GM19452 (cell line): ENCODE data around the gene PON3.
A peak's percentile ranks its signal among the peaks of the same experiment; 100 is the strongest.

Experiments
- ATAC-seq: cut with Tn5 transposase; IDR thresholded peaks from one replicate; pipeline ENCODE4 v1.9.1; 2021; ENCODE audit not compliant: unreplicated experiment

Gene PON3

GRCh38 chr7:95396136-95397032, at the start of gene PON3:
TSS of gene PON3 (minus strand) at chr7:95396375. CDS start at chr7:95396350, 25 bp downstream.
- no peak for ATAC-seq

DNA sequence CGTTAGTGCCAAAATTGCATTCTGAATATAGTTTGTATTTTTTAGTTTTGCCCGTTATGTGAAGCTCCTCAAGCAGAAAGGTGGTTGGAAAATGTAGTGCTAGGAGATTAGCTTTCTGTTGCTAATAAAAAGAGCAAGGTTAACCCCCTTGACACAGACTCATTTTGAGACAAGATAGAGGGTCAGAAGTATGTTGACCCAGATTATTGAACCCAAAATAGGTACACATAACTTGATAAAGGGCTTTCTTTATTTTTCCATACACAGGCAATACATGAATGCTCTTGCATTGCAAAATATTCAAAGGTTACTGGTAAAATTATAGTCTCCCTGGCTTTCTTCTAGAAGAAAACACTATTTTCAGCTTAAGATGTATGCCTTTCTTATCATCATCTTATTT, 48.6 kb upstream of the PON3 start:
- ATAC-seq = no peak

- ATAC-seq = no peak
These were observed 45.1 kb upstream of the PON3 start for GRCh38 chr7:95441042-95441823.

GRCh38 chr7:95440394-95441038, 44.3 kb upstream of the PON3 start:
- ATAC-seq = no peak

GRCh38 chr7:95436407-95436806, 40.2 kb upstream of the PON3 start:
- no peak for ATAC-seq

- peak; percentile 5 for ATAC-seq
These were observed 39.2 kb upstream of the PON3 start for GRCh38 chr7:95435422-95435780.

DNA sequence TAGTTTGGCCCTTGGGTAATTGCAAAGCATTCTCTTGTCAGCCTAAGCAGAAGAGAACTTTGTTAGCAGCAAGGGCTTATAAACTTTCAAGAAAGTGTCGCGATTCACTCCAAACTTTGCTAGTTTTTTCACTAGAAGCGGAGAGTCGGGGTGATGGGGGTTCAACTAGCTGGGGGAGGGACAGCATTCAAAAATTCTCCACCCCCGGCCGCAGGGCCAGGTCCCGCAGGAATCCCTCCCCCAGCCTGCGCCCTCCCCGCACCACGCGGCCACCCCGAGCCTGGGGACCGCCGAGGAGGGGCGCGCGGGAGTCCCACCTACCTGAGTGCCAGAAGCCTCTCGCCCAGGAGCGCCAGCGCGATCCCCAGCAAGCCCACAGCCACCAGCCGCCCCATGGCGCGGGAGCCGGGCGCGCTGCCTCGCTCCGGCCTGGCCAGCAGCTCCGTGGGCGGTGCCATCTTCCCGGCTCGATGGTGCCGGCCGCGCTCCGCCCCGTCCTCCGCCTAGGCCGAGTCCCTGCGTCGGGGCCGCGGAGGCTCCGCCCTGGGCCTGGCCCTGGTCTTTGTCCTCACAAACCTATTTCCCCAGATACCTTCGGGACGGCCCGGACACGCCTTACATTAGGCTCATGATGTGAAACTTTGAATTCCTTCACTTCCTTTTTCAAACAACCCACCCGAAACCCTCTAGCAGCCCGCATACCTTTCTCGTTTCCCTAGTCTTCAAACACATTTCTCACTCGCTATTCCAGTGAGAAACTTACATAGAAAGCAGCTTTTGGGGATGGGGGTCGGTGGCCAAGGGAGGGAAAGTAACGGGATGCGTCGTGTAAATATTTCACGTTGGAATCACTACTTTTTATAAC, 38.6 kb upstream of the PON3 start, which contains the start of gene PON2:
Gene PON2, minus strand, starts transcription at position 472 of the 865 bp plus-strand sequence. Its CDS starts 77 bp downstream, at position 395.
- ATAC-seq = peak; percentile 98

DNA sequence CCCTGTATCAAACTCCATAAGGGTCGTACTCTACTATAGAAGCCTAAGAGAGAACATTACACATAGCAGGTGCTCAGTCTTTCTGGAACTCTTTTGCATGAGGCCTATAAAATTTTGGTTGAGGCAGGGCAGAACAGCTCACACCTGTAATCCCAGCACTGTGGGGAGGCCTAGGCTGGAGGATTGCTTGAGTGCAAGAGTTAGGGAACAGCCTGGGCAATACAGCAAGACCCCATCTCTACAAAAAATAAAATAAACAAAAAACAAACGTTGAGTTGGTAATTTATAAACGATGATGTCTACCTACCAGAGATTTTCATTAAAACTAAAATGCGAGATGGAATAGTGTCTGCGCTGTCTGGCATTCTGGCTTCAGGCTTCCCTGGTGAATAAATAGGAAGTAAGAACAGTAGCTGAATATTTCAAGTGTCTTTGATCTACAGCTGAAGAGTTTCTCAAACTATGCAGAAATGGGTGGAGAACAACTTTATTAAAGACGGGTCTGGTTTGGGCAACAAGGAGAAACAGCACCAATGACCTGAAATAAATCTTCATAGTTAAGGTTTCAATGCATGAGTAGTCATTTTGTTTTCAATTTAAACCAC, 37.9 kb upstream of the PON3 start:
- ATAC-seq = no peak

GRCh38 chr7:95433129-95433528, 37.0 kb upstream of the PON3 start:
- ATAC-seq = no peak

- ATAC-seq = no peak
These were observed 36.4 kb upstream of the PON3 start for GRCh38 chr7:95432606-95433005.

GRCh38 chr7:95430864-95431263, 34.7 kb upstream of the PON3 start:
- ATAC-seq = no peak

- ATAC-seq = no peak
These were observed 33.2 kb upstream of the PON3 start for GRCh38 chr7:95429241-95429990.

- no peak for ATAC-seq
These were observed 31.8 kb upstream of the PON3 start for GRCh38 chr7:95427914-95428516.

GRCh38 chr7:95427166-95427565, 31.0 kb upstream of the PON3 start:
- ATAC-seq = no peak

GRCh38 chr7:95425694-95426093, 29.5 kb upstream of the PON3 start:
- ATAC-seq = no peak

DNA sequence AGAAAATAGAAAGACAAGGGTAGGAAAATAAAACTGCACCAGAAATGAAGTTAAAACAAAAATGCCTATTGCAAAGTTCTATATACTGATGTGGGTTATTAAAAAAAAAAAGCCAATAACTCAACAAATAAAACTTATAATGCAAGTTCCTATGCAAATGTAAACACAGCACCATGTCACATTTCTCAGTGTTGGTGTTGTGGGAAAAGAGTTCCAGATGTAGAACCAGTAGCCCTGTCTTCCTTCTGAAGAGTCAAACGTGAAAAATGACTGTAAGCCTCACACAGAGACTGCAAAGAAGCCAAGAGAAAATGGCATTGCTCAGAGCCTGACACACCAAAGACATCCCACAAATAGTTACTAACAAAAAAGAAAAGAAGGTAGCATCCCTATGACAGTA, 28.5 kb upstream of the PON3 start:
- ATAC-seq = no peak

GRCh38 chr7:95421847-95422444, 25.8 kb upstream of the PON3 start:
- no peak for ATAC-seq

DNA sequence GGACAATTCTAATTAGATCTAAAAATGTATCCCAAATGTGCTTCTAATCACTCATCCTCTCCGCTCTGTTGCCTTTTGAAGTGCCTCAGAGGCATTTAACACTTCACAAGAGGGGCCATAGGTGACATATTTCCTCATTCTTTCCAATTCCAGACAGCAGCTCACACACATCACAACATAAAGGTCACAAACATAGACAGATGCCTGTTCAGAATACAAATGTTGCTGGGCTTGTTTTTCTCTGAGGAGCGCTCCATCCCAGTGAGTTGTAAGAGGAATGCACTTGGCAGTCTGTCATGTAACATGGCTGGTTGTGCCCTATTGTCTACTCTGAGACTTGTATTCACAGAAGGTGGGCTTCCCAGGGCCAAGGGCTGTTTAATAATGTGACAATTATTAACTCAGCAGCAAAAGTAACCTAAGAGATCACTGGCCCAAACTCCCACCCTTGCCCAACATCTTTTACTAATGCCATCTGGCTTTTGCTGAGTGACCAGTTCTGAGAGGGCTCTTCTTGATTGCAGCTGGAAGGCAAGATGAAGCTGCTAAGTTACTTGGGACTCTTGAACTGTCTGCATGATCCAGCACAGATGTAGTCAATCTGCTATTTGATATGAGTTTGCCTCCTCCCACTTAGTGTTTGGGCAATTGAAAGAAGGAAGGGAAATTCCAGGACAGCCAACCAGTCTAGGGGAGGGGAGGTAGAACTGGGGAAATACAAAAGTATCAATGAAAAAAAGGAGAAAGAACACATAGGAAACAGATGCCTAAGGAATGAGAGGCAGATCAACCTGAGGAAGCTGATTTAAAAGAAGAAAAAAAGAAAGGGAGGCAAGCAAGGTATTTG, 25.0 kb upstream of the PON3 start:
- ATAC-seq = no peak
